HT-29 (cell line): Measurements from ENCODE around the gene FGF6. TPM values are rescaled to one million over a fixed set of nuclear protein-coding genes. Genes with fewer than 3 reads are reported as not detected.
A peak's percentile ranks its signal among the peaks of the same experiment; 100 is the strongest.
"Not testable (repeated sequence)": the region's sequence is repeated elsewhere in the genome, so short reads cannot be mapped to it uniquely, and the experiment has no call there.

ENCODE experiments used
- DNase-seq: peaks from one replicate; pipeline ENCODE4 v3.0.0-alpha.2; 2015; ENCODE audit warnings: low spot score
- total RNA-seq: library from RNA; depleted of rRNA; stranded (reverse); fragments of >200 nt; shearing (Covaris generic); gene quantifications from 2 replicates; pipeline ENCODE4 v1.2.3, GENCODE V29; 2014; rRNA removed

FGF6 gene, protein sequence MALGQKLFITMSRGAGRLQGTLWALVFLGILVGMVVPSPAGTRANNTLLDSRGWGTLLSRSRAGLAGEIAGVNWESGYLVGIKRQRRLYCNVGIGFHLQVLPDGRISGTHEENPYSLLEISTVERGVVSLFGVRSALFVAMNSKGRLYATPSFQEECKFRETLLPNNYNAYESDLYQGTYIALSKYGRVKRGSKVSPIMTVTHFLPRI
- not detected in 2 replicates for total RNA-seq

- no peak for DNase-seq
Measured at GRCh38 chr12:4445156-4446101, at the start of gene FGF6. Gene FGF6 (minus strand): TSS chr12:4445815. CDS start chr12:4445570, 245 bp downstream.

DNA sequence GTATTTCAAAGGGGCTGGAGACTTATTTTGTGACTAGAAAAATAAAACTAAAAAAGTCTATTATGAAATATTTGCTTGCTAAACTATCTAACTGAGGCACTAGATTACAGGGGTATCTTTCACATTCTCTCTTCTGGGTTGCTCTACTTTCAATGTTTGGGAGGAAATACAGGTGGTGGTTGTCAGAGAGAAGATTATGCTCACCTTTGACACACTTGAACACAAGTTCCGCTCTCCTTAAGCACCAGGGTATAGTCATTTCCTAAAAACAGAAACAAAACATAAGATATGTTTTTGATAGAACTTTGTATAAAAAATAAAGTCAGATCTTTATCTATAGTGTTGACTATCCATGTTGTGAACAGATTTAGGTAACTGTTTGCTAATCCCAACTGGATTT lies 45.4 kb upstream of the FGF6 start:
- DNase-seq = no peak

GRCh38 chr12:4489556-4489955 lies 43.9 kb upstream of the FGF6 start:
- DNase-seq = no peak

GRCh38 chr12:4486980-4487379 lies 41.4 kb upstream of the FGF6 start:
- no peak for DNase-seq

DNA sequence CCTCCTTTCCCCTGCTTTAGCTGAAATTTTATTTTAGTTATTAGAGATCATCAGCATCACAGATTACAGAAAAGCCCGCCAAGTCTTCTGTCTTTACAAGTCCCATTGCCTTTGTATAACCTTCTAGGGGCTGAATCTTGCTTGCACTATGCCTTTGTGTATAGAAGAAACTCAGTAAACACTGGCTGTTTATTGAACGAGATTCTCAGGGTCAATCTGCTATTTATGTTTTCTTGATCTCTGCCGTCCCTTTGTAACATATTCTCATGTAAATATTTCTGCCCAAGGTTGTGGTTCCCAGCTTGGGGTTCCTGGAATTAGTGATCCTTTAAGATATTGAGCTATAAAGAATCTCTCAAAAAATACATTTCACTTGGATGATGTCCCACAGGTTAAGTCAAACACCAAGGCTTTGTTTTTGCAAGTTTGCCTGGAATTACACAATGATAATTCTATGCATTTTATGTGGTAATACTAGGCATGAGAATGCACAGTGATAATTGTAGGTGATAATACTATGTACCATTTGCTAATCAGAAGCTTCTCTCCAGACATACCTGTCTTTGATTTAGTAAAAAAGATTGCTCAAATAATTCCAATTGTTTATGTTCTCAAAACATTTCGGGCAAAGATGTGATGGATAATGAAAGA lies 40.6 kb upstream of the FGF6 start:
- DNase-seq = no peak

DNA sequence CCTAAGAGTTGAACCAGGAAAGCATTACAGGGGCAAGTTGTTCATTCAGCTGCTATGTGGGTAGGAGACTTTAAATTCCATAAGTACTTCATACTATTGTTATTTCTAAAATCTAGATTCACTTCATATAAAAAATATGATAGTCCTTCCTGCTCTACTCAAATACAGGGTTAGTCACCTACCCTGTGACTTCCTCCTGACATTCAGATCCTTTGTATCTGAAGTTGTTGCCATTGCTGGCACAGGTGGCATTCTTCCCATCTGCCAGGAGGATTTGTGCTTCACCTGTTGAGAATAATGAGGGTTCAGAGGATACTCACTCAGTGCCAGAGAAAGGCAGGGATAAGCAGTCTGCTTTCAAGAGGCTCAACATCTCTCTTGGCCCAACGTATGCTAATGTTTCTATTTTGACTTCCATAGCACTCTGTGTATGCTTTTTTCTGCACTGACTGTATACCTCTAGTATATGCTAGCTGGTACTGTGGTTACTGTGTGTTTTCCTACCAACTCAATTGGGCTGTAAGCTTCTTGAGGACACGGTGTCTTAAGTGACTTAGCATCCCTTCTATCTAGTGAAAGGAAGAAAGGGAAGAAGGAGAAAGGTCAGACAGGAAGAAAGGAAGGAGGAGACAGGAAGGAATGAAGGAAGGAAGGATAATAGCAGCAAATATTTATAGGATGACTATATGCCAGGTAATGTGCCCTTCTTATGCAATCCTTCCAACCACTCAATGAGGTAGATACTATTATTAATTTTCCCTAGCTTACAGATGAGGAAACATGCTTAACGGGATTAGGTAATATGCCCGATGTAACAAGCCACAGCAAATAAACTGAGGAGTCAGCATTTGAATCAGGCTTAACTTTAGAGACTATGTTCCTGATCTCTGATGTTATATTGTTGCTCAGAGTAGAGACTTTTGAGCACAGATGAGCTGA lies 38.5 kb upstream of the FGF6 start:
- DNase-seq = peak; percentile 1

DNA sequence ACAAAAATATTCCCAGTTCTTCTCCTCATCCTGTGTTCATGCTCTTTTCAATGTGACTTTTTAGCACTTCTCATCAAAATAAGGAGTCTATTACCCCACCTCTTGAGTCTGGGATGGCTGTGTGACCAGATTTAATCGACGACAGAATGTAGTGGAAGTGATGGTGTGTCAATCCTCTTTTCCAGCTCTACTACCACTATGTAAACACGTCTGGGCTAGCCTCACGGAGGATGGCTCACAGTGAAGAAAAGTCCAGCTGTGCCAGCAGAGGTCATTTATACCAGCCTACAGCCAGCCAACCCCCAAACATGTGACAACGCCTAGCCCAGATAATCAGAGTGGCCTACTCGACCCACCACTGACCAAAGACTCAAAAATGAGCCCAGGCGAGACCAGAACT lies 37.3 kb upstream of the FGF6 start:
- no peak for DNase-seq

- DNase-seq = no peak
Measured at GRCh38 chr12:4478933-4479332, 33.3 kb upstream of the FGF6 start.

- DNase-seq = no peak
Measured at GRCh38 chr12:4477129-4477528, 31.5 kb upstream of the FGF6 start.

DNA sequence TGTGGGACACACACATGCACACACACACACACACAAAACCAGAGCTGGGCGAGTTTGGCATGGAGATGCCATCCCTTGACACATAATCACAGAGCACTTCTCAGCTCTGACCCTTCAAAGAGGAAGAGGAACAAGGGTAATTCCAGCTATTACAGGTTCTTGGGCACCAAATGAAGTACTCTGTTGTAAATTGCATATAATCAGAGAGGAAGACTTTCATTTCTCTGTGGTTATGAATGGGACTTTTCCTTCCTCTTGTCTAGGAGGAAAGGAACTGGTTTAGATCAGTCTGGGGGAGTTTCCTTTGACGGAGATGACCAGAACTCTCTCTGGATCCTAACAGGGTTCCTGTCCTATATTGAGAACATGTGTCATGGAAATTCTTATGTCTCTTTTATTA lies 26.4 kb upstream of the FGF6 start:
- no peak for DNase-seq

DNA sequence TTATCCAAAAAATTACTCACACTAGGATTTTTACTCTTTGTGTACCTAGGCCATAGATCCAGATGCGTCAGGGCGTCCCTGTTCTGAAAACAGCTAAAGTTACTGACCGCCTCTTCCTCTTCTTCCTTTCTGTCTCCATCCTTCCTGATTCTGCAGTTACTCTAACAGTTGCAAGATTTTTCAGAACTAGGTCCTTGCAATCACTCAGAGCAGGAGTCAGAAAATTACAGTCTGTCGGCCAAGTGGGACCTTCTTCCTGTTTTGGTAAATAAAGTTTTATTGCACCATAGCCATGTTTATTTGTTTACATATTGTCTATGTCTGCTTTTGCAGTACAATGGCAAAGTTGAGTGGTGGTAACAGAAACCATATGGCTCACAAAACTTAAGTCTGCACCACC lies 25.6 kb upstream of the FGF6 start:
- DNase-seq = no peak

DNA sequence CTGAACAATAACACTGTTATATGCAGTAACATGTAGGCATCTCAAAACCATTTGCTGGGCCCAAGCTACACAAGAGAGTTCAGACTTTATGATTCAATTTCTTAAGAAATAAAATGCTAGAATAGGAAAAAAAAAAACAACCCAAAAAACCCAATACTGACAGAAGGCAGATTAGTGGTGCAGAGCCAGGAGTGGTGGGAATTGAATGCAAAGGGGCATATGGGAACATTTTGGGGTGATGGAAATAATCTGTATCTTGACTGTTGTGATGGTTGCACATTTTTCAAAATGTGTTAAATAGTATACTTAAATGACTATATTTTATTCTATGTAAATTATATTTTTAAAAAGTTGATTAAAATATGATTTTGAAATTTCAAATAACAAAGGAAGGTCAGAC lies 23.4 kb upstream of the FGF6 start:
- DNase-seq = no peak

DNA sequence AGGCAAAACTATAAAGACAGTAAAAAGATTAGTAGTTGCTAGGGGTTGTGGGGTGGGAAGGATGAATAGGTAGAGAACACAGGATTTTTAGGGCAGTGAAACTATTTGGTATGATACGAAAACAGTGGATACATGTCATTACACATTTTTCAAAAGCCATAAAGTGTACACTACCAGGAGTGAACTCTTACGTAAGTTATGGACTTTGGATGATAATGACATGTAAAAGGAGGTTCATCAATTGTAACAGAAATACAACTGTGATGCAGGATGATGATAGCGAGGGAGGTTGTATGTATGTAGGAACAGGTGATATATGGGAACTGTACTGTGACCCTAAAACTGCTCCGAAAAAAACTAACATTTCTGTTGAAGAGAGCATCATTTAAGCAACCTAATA lies 15.1 kb upstream of the FGF6 start:
- DNase-seq = no peak

DNA sequence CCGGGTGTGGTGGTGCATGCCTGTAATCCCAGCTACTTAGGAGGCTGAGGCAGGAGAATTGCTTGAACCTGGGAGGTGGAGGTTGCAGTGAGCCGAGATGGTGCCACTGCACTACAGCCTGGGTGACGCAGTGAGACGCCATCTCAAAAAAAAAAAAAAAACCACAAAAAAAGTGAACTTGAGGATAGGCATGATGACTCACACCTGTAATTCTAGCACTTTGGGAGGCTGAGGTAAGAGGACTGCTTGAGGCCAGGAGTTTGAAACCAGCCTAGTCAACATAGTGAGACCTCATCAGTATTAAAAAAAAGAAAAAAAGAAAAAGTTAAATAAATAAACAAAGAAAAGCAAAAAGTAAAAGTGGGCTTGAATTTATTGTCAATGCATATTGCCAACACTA lies 10.2 kb upstream of the FGF6 start:
- not testable (repeated sequence) for DNase-seq

GRCh38 chr12:4454315-4454860 lies 8.8 kb upstream of the FGF6 start:
- DNase-seq = no peak

- no peak for DNase-seq
Measured at GRCh38 chr12:4451694-4452093, 6.1 kb upstream of the FGF6 start.

DNA sequence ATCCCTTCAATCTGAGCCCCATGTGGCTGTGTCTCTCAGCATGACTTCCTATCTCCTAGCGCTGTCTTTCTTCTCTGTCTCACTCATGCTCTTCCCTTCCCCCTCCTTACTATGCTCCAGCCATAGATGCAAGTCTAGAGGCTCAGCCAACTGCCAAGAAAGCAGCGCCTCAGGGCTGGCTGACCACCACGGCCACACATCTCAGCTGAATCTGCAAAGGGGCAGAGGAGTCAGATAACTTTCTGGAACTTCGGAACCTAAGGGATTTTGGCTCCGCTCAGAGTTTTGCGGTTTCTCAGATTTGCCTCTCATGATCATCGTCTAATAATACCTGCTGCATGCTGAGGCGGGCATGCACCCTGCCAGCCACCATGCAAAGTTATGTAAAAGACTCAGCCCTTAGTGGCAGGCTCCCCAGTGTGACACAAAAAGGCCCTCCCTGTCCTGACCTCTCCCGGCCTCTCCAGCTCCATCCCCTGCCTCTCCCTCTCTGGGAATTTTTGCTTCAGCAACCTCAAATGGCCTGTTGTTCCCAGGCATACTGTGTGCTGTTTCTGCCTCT lies 5.0 kb upstream of the FGF6 start:
- no peak for DNase-seq

DNA sequence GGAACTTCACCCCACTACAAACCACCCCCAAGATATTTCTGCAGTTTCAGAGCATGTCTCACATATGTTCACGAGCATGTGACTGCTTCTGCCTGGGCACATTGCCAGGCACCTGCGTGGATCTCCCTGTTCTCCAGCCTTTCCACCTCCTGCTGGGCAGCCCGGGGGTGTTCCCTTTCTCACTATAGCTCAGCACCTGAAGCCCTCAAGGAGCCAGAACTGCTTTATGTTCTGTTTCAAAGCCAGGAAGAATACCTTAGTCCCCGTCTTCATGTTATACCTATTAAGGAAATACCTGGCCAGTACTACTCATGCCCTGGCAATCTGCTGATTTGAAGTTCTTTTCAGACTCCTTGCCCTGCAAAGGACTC lies 4.2 kb upstream of the FGF6 start:
- no peak for DNase-seq

DNA sequence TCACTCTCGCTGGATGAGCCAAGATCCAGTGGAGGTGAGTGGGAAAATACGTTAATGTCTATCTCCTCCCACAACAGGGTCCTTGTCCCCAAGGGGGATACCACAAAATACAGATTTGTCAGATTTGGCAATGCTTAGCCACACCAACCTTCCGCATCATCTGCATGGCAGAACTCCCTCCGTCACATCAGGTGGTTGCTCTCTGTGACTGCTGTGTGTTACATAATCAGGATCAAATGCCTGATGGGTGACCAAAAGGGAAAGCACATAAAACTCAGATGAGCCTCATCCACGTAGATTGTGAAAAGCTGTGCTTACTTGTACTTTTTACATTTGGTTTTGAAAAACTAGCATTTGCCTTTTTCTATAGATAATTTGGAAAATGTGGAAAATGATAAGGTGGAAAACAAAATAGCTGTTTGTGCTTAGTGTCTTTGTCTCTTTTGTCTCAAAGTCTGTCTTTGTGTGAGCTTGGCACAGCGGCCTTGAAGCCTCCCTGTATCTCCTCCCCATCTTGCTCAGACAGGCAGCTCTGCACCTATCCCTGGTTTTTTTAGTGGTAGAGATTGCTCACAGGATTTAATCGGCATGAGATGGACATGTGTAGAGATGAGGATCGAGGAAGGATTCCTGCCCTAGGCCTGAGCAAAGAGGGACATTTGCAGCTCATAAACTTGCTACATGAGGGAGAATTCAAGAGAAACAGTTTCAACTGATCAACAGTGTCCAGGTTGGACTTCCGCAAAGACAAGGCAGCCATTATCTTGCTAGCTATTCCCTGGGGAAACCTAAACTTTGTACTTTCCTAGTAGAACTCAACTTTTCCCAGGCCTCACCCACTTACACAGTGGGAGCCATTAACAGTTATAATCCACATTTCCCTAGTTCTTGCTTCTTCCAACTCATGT lies 3.6 kb upstream of the FGF6 start:
- DNase-seq = no peak
